Ascending aorta (tissue), 2 donors: Measurements from ENCODE around the gene EXOC4. TPM values are rescaled to one million over a fixed set of nuclear protein-coding genes. Genes with fewer than 3 reads are reported as not detected.

Source experiments
- DNase-seq, 2 donors: peaks; one replicate each; pipeline ENCODE4 v3.0.0-alpha.2; 2019; ENCODE audit warnings: low spot score in 2 of 2
- H3K27ac ChIP-seq, 2 donors: fragments of 200-600 bp; sonication (generic); one replicate each; pipeline ENCODE4 v1.5.1; 2016 to 2017; ENCODE audit warnings: mild to moderate bottlenecking in 1 of 2
- H3K27me3 ChIP-seq: fragments of 200-600 bp; sonication (generic); one replicate; pipeline ENCODE4 v1.5.1; 2017
- H3K36me3 ChIP-seq, 2 donors: fragments of 200-600 bp; sonication (generic); one replicate each; pipeline ENCODE4 v1.5.1; 2016
- H3K4me1 ChIP-seq, 2 donors: fragments of 200-600 bp; sonication (generic); one replicate each; pipeline ENCODE4 v1.5.1; 2016 to 2017; ENCODE audit warnings: mild to moderate bottlenecking in 1 of 2
- H3K4me3 ChIP-seq, 2 donors: fragments of 200-600 bp; sonication (generic); one replicate each; pipeline ENCODE4 v1.5.1; 2016 to 2017; ENCODE audit warnings: mild to moderate bottlenecking in 1 of 2
- H3K9me3 ChIP-seq, 2 donors: fragments of 200-600 bp; sonication (generic); one replicate each; pipeline ENCODE4 v1.5.1; 2016
- intact Hi-C: fragments of 100-400 bp; cut with DNase I; formaldehyde crosslinking; loops from one replicate; pipeline ENCODE4 v1.15.1; 2023
- total RNA-seq: library from RNA; depleted of rRNA; stranded (reverse); fragments of >200 nt; gene quantifications from one replicate; pipeline ENCODE4 v1.1.0, GENCODE V29; 2016
- TF ChIP-seq, protein P1 (sequence below), 3 experiments: fragments of 200-600 bp in 2 of 3; fragments of 450-650 bp in 1 of 3; sonication (generic) in 2 of 3; IDR thresholded peaks; one replicate each; pipeline ENCODE4 v1.5.1; 2016 to 2019; ENCODE audit warnings: antibody characterized with exemption in 3 of 3, mild to moderate bottlenecking in 1 of 3, moderate library complexity in 1 of 3

The EXOC4 gene
- total RNA-seq, 1 donor from 2014 or later: 27.1 TPM

DNA sequence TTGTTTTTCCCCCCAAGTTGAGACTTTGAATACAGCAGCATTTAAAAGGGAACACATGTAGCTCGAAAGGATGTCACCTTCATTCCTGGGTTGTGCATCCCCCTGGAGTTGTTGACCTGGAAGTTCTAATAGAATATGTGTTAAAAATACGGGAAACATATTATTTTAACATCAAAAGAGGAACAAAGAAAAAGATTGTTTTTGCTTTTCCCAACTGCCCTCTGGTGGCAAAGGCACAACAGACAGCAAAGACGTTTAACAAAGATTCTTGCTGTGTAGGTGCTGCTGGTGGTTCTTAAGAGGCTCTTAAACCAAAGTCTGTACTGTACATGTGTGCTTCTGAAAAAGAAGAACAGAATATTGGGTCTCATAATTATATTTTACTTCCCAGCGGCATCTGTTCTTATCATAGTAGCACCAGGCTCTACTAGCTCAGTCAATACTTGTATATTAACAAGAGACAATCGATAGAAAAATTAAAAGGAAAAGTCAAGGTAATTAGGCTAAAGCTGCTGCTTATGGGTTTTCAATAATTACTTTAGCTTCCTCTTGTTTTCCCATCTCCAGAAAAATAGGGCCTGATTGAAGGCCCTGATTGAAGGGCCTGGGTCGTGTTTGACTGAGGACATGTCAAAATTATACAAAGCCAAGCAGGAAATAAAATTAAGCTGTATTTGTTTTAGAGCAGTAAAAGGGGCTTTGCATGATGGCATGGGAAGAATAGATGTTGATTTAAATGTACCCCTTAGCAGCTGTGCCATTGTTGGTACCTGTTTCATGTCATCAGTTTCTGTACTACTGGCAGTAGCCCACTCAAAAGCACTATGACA is 490.0 kb downstream of the EXOC4 start:
- Histone ChIP-seq H3K4me3 (no peak overlapping the region), H3K36me3 (no peaks in the 10 kb centered on the region), H3K9me3 (no peaks in the 10 kb centered on the region), H3K27me3 (no peaks in the 10 kb centered on the region), H3K27ac (no peak overlapping the region), H3K4me1 (no peaks in the 10 kb centered on the region)
- no peak for DNase-seq
- intact Hi-C loops: no loop called here
- TF ChIP-seq, protein P1, sequence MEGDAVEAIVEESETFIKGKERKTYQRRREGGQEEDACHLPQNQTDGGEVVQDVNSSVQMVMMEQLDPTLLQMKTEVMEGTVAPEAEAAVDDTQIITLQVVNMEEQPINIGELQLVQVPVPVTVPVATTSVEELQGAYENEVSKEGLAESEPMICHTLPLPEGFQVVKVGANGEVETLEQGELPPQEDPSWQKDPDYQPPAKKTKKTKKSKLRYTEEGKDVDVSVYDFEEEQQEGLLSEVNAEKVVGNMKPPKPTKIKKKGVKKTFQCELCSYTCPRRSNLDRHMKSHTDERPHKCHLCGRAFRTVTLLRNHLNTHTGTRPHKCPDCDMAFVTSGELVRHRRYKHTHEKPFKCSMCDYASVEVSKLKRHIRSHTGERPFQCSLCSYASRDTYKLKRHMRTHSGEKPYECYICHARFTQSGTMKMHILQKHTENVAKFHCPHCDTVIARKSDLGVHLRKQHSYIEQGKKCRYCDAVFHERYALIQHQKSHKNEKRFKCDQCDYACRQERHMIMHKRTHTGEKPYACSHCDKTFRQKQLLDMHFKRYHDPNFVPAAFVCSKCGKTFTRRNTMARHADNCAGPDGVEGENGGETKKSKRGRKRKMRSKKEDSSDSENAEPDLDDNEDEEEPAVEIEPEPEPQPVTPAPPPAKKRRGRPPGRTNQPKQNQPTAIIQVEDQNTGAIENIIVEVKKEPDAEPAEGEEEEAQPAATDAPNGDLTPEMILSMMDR (IDR thresholded peaks at IDR 0.05): peak in 1 of 3 experiments; percentile 22

DNA sequence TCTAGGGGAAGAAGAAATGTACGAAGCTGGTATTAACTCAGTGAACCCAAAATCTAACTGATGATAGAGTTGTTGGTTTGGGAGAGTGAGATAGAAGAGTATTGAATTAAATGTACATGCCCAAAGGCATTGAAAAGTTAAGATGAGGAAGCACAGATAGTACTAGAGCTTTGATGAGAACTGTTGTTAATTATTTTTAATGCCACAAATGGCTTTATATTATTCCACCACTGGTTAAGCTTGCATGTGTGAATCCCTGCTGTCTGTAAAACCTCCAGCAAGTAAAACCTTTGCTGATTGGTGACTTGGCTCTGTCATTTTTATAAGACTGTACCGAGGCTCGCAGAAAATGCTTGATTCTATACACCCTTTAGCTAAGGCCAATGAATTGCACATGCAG is 491.6 kb downstream of the EXOC4 start:
- H3K9me3 ChIP-seq: no peaks in the 10 kb centered on the region
- no peaks in the 10 kb centered on the region for H3K4me1 ChIP-seq
- no peaks in the 10 kb centered on the region for H3K27me3 ChIP-seq
- DNase-seq: no peak
- no peaks in the 10 kb centered on the region for H3K36me3 ChIP-seq
- H3K27ac ChIP-seq: no peak overlapping the region
- intact Hi-C loops: no loop called here
- no peak overlapping the region for H3K4me3 ChIP-seq
- TF ChIP-seq, protein P1 (IDR thresholded peaks at IDR 0.05): no peak

DNA sequence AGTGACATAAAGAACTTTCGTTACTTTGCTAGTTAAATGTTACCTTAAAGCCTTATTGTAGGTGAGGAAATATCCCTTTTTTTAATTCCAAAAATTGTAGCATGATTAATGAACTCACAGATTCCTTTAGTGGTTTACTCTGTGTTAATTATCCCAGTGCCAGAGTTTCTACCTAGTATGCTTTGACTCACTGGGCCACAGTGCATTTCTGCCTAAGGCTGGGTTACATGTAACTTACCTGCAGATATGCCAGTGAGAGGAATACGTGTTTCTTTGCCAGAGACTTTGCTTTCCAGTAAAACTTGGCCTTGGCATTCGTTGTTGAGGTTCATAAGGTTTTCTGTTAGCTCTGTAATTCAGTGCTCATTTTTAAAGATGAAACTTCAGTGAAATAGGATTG is 493.4 kb downstream of the EXOC4 start:
- TF ChIP-seq, protein P1 (IDR thresholded peaks at IDR 0.05): no peak
- H3K4me1 ChIP-seq: no peaks in the 10 kb centered on the region
- H3K9me3 ChIP-seq: no peaks in the 10 kb centered on the region
- no peaks in the 10 kb centered on the region for H3K27me3 ChIP-seq
- DNase-seq: no peak
- intact Hi-C loops: no loop called here
- H3K36me3 ChIP-seq: no peaks in the 10 kb centered on the region
- no peak overlapping the region for H3K27ac ChIP-seq
- H3K4me3 ChIP-seq: no peak overlapping the region

DNA sequence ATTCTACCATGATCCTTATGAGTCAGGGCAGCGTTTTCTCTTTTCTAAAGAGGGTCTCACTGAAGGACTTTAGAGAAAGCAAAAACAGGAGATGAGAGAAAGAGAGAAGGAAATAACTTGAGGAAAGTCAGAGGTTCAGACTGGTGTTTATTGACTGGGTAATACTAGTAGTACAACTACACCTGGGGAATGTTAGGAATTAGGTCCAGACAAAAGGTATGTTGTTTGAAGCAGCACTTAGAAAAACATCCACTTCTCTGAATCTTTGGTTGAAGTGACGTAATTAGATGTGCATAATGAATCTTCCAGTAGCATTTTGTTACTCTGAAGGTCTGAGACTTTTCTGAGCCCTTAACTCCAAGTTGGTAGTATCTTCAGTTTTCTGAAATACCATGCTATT is 494.0 kb downstream of the EXOC4 start:
- TF ChIP-seq, protein P1 (IDR thresholded peaks at IDR 0.05): no peak
- Histone ChIP-seq H3K36me3 (no peaks in the 10 kb centered on the region), H3K9me3 (no peaks in the 10 kb centered on the region), H3K4me1 (no peaks in the 10 kb centered on the region), H3K27me3 (no peaks in the 10 kb centered on the region), H3K27ac (no peak overlapping the region), H3K4me3 (no peak overlapping the region)
- intact Hi-C loops: no loop called here
- DNase-seq: no peak

DNA sequence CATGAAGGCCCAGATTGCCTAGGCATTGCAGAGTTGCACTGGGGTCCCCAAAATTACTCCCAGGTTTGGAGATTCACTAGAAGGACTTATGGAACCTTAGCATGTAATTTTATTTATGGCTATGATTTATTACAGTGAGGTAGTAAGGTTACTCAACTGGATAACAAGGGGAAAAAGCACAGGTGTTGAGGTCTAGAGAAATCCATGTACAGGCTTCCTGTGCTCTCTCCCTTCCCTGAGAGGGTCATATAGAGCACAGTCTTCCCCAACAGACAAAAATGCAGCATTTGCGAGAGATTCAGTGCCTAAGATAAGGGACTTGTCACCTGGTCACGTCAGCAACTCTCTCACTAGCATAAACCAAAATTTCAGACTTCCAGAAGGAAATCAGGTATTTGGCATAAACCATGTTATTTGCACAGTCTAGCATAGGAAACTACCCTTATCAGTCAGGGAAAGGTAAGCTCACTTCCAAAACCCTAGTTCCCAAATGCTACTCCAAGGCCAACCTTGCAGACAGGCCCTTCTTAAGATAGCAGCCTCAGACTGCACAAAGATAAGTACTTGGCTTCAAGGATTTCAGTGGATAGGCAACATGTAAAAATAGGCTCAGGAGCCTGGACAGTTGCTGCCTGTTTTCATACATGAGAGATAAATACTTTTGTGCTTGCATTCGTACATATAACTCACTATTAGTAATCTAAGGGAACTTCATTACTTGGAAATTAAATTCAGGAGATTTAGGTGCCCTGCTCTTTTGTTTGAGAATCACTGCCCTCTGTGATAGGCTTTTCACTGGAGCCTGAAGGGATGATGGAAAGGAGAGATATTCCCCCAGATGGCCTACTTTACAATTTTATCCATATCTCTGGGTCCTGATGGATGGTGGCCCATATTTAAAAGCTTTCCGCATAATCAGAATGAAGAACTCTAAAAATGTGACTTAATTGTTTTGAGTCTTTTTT is 495.8 kb downstream of the EXOC4 start:
- no peaks in the 10 kb centered on the region for H3K9me3 ChIP-seq
- H3K27ac ChIP-seq: no peak overlapping the region
- H3K27me3 ChIP-seq: no peaks in the 10 kb centered on the region
- intact Hi-C loops: no loop called here
- no peaks in the 10 kb centered on the region for H3K36me3 ChIP-seq
- H3K4me3 ChIP-seq: no peak overlapping the region
- TF ChIP-seq, protein P1 (IDR thresholded peaks at IDR 0.05): no peak
- no peaks in the 10 kb centered on the region for H3K4me1 ChIP-seq
- no peak for DNase-seq
